Activated CD8-positive, alpha-beta memory T cell treated with anti-CD3 and anti-CD28 coated beads for 4 hours (primary cell): ENCODE results near the gene NUP133.
"Not testable (repeated sequence)": the region's sequence is repeated elsewhere in the genome, so short reads cannot be mapped to it uniquely, and the experiment has no call there.

Source experiments
- DNase-seq, 2 donors: peaks; one replicate each; pipeline ENCODE4 v3.0.0-alpha.2; 2020; ENCODE audit warnings: low read depth in 2 of 2

Gene NUP133

GRCh38 chr1:229420224-229420623, 87.9 kb downstream of the NUP133 start:
- no peak for DNase-seq

- not testable (repeated sequence) for DNase-seq
Observed at GRCh38 chr1:229418586-229418985, 89.6 kb downstream of the NUP133 start.

- DNase-seq = not testable (repeated sequence)
Observed at GRCh38 chr1:229412810-229413209, 95.3 kb downstream of the NUP133 start.

- DNase-seq = no peak
Observed at GRCh38 chr1:229412056-229412455, 96.1 kb downstream of the NUP133 start.

GRCh38 chr1:229411434-229412055, 96.6 kb downstream of the NUP133 start:
- DNase-seq = no peak

- DNase-seq = no peak
Observed at GRCh38 chr1:229410692-229411433, 97.3 kb downstream of the NUP133 start.

GRCh38 chr1:229410370-229410691, 97.8 kb downstream of the NUP133 start:
- no peak for DNase-seq

GRCh38 chr1:229409616-229410369, 98.3 kb downstream of the NUP133 start:
- no peak for DNase-seq

GRCh38 chr1:229408458-229409037, 99.6 kb downstream of the NUP133 start:
- DNase-seq = no peak

GRCh38 chr1:229407206-229408026, 100.7 kb downstream of the NUP133 start:
- DNase-seq = no peak

- no peak for DNase-seq
Observed at GRCh38 chr1:229406798-229407197, 101.3 kb downstream of the NUP133 start.

- DNase-seq = no peak
Observed at GRCh38 chr1:229403573-229403972, 104.6 kb downstream of the NUP133 start.

GRCh38 chr1:229402993-229403392, 105.1 kb downstream of the NUP133 start:
- DNase-seq = no peak

- not testable (repeated sequence) for DNase-seq
Observed at GRCh38 chr1:229402329-229402728, 105.8 kb downstream of the NUP133 start.

- no peak for DNase-seq
Observed at GRCh38 chr1:229397762-229398161, 110.4 kb downstream of the NUP133 start.

- DNase-seq = no peak
Observed at GRCh38 chr1:229396585-229397206, 111.4 kb downstream of the NUP133 start.

- DNase-seq = not testable (repeated sequence)
Observed at GRCh38 chr1:229394517-229394916, 113.6 kb downstream of the NUP133 start.

GRCh38 chr1:229392936-229393335, 115.2 kb downstream of the NUP133 start:
- no peak for DNase-seq
